OCI-LY1 (cell line): ENCODE data around the gene ADAMTS3.

Experiments
- CTCF ChIP-seq: fragments of 200-600 bp; sonication (generic), shearing (Covaris generic); IDR thresholded peaks from 2 replicates; pipeline ENCODE4 v1.5.1; 2017; ENCODE audit warnings: mild to moderate bottlenecking, antibody characterized with exemption, low read length, moderate library complexity, mixed read lengths
- EZH2 ChIP-seq: fragments of 200-600 bp; sonication (generic), shearing (Covaris generic); IDR thresholded peaks from 2 replicates; pipeline ENCODE4 v1.8.0; 2017; ENCODE audit warnings: borderline replicate concordance, mixed run types, mild to moderate bottlenecking, antibody characterized with exemption, low read length, moderate library complexity, mixed read lengths

- TF ChIP-seq CTCF, result no peak
- TF ChIP-seq EZH2, result no peak
Measured at GRCh38 chr4:72432975-72433374, 136.0 kb downstream of the ADAMTS3 start.
